HG03159 (cell line): ENCODE data around the gene RBBP8.

ENCODE experiments used
- ATAC-seq: cut with Tn5 transposase; IDR thresholded peaks from one replicate; pipeline ENCODE4 v1.9.1; 2021; ENCODE audit warnings: mild to moderate bottlenecking, moderate library complexity; ENCODE audit not compliant: unreplicated experiment

The RBBP8 gene

GRCh38 chr18:22988208-22988607 lies 55.1 kb downstream of the RBBP8 start:
- ATAC-seq = no peak

- ATAC-seq = no peak
These were observed 65.2 kb downstream of the RBBP8 start for GRCh38 chr18:22998344-22998743.

- ATAC-seq = no peak
These were observed 66.1 kb downstream of the RBBP8 start for GRCh38 chr18:22999212-22999611.

- ATAC-seq = no peak
These were observed 66.5 kb downstream of the RBBP8 start for GRCh38 chr18:22999647-23000046.

GRCh38 chr18:23003289-23003688 lies 70.2 kb downstream of the RBBP8 start:
- ATAC-seq = no peak

GRCh38 chr18:23012249-23012648 lies 79.1 kb downstream of the RBBP8 start:
- no peak for ATAC-seq

- no peak for ATAC-seq
These were observed 87.6 kb downstream of the RBBP8 start for GRCh38 chr18:23020555-23021294.

- ATAC-seq = no peak
These were observed 88.5 kb downstream of the RBBP8 start for GRCh38 chr18:23021623-23022022.

- no peak for ATAC-seq
These were observed 99.0 kb downstream of the RBBP8 start for GRCh38 chr18:23032030-23032582.

- ATAC-seq = no peak
These were observed 99.9 kb downstream of the RBBP8 start for GRCh38 chr18:23033056-23033455.

- no peak for ATAC-seq
These were observed 103.6 kb downstream of the RBBP8 start for GRCh38 chr18:23036660-23037201.

GRCh38 chr18:23037646-23038045 lies 104.5 kb downstream of the RBBP8 start:
- no peak for ATAC-seq

GRCh38 chr18:23038712-23039111 lies 105.6 kb downstream of the RBBP8 start:
- no peak for ATAC-seq

GRCh38 chr18:23042133-23042532 lies 109.0 kb downstream of the RBBP8 start:
- no peak for ATAC-seq

GRCh38 chr18:23043803-23044376 lies 110.8 kb downstream of the RBBP8 start:
- ATAC-seq = no peak

- ATAC-seq = no peak
These were observed 116.7 kb downstream of the RBBP8 start for GRCh38 chr18:23049698-23050373.

GRCh38 chr18:23053776-23054457 lies 120.8 kb downstream of the RBBP8 start:
- no peak for ATAC-seq

GRCh38 chr18:23054553-23054952 lies 121.4 kb downstream of the RBBP8 start:
- no peak for ATAC-seq

- no peak for ATAC-seq
These were observed 123.2 kb downstream of the RBBP8 start for GRCh38 chr18:23056315-23056714.

GRCh38 chr18:23057096-23057495 lies 124.0 kb downstream of the RBBP8 start:
- ATAC-seq = no peak
